Left lung (tissue), 10 donors: ENCODE results near the gene SMPD4. TPM values are rescaled to one million over a fixed set of nuclear protein-coding genes. Genes with fewer than 3 reads are reported as not detected.
"Not testable (repeated sequence)": the region's sequence is repeated elsewhere in the genome, so short reads cannot be mapped to it uniquely, and the experiment has no call there.

Experiments
- ATAC-seq: fragments of 200-7000 bp; cut with Tn5 transposase; one replicate; pipeline ENCODE4 v1.9.1; 2020; ENCODE audit warnings: moderate library complexity
- DNase-seq, 4 donors: peaks; one replicate each; pipeline ENCODE4 v3.0.0-alpha.2; 2013 to 2020
- H3K27ac ChIP-seq, 2 donors: fragments of 200-600 bp; sonication (generic) in 1 of 2; one replicate each; pipeline versions ENCODE4 v1.5.0 to v1.8.0; 2020 to 2021
- H3K27me3 ChIP-seq, 2 donors: fragments of 200-600 bp; sonication (generic) in 1 of 2; one replicate each; pipeline versions ENCODE4 v1.5.0 to v1.8.0; 2020 to 2021
- H3K36me3 ChIP-seq, 2 donors: fragments of 200-600 bp; sonication (generic) in 1 of 2; one replicate each; pipeline versions ENCODE4 v1.5.0 to v1.8.0; 2020 to 2021
- H3K4me1 ChIP-seq, 2 donors: fragments of 200-600 bp; one replicate each; pipeline ENCODE4 v1.8.0; 2021
- H3K4me3 ChIP-seq, 2 donors: fragments of 200-600 bp; sonication (generic) in 1 of 2; one replicate each; pipeline versions ENCODE4 v1.5.0 to v1.8.0; 2020 to 2021; ENCODE audit warnings: mild to moderate bottlenecking in 1 of 2
- H3K9me3 ChIP-seq, 2 donors: fragments of 200-600 bp; sonication (generic) in 1 of 2; one replicate each; pipeline versions ENCODE4 v1.5.0 to v1.8.0; 2020 to 2021
- intact Hi-C, 2 donors: fragments of 100-400 bp; cut with DNase I; formaldehyde crosslinking; loops; one replicate each; pipeline versions ENCODE4 v1.11.2 to v1.14.2; 2022
- polyA plus RNA-seq, 6 donors: library from polyadenylated mRNA; unstranded; fragments of 120-200 nt; gene quantifications; one replicate each; pipeline ENCODE4 v1.2.1, GENCODE V29; 2013; ENCODE audit not compliant: insufficient read length in 6 of 6
- total RNA-seq, 2 donors: library from RNA; stranded (reverse); fragmentation: NEBNext Ultra II Directional; extraction: Animal tissue kit (Norgen Biotek cat#: 25700); gene quantifications; one replicate each; pipeline ENCODE4 v1.2.1, GENCODE V29; 2021
- TF ChIP-seq, protein P1 (sequence below), 2 donors: fragments of 200-600 bp; sonication (generic) in 1 of 2; IDR thresholded peaks; one replicate each; pipeline versions ENCODE4 v1.5.0 to v1.8.0; 2021; ENCODE audit warnings: antibody characterized with exemption in 2 of 2
- donor health status: DM: no; HTN: yes; CAD: no.
- donor health status: DM: no; HTN: no; CAD: no.

The SMPD4 gene
- total and polyA plus RNA-seq, 8 donors = 37.9 to 82.4 (median 62.0) TPM

GRCh38 chr2:130155956-130156623 is 25.3 kb downstream of the SMPD4 start:
- peak; percentile 95 for ATAC-seq
- H3K4me3 ChIP-seq, H3K9me3 ChIP-seq, H3K27me3 ChIP-seq, H3K4me1 ChIP-seq, H3K27ac ChIP-seq, intact Hi-C loops: not testable (repeated sequence)
- DNase-seq = peak; percentile 20 to 82 (median 72)
- peaks cover 0 to 88% of the 10 kb centered on the region in 2 donors for H3K36me3 ChIP-seq
- TF ChIP-seq, protein P1, sequence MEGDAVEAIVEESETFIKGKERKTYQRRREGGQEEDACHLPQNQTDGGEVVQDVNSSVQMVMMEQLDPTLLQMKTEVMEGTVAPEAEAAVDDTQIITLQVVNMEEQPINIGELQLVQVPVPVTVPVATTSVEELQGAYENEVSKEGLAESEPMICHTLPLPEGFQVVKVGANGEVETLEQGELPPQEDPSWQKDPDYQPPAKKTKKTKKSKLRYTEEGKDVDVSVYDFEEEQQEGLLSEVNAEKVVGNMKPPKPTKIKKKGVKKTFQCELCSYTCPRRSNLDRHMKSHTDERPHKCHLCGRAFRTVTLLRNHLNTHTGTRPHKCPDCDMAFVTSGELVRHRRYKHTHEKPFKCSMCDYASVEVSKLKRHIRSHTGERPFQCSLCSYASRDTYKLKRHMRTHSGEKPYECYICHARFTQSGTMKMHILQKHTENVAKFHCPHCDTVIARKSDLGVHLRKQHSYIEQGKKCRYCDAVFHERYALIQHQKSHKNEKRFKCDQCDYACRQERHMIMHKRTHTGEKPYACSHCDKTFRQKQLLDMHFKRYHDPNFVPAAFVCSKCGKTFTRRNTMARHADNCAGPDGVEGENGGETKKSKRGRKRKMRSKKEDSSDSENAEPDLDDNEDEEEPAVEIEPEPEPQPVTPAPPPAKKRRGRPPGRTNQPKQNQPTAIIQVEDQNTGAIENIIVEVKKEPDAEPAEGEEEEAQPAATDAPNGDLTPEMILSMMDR (IDR thresholded peaks at IDR 0.05) = peak; percentile 31 to 32

- DNase-seq (peak in 1 of 4 donors; percentile 59), ATAC-seq (no peak)
- intact Hi-C loops = no loop called here
- no peaks in the 10 kb centered on the region for H3K9me3 ChIP-seq
- H3K27ac ChIP-seq = no peak overlapping the region
- no peaks in the 10 kb centered on the region for H3K27me3 ChIP-seq
- peaks cover 0 to 79% of the 10 kb centered on the region in 2 donors for H3K36me3 ChIP-seq
- no peak overlapping the region for H3K4me3 ChIP-seq
- TF ChIP-seq, protein P1 (IDR thresholded peaks at IDR 0.05) = no peak
- H3K4me1 ChIP-seq = no peaks in the 10 kb centered on the region
These were observed 26.3 kb downstream of the SMPD4 start for GRCh38 chr2:130154773-130155765.

DNA sequence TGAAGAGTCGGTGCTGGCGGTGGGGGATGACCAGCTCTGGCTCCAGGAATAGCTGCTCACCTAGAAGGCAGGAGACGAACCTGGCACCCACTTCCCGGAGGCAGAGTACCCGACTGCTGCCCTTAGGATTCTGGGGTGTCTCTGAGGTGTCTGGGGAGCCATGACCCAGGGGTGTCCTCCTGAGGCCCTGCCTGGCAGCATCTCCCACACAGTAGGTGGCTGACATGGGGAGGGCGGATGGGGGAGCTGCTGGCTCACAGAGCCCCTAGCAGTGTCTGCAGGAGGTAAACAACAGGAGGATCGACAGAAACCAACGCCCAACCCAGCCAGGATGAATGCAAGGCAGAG is 27.0 kb downstream of the SMPD4 start:
- H3K4me1 ChIP-seq, H3K9me3 ChIP-seq, ATAC-seq, H3K4me3 ChIP-seq, H3K27me3 ChIP-seq, intact Hi-C loops, H3K27ac ChIP-seq: not testable (repeated sequence)
- H3K36me3 ChIP-seq = peaks cover 0 to 73% of the 10 kb centered on the region in 2 donors
- peak in 1 of 4 donors; percentile 22 for DNase-seq

GRCh38 chr2:130153721-130154422 is 27.5 kb downstream of the SMPD4 start:
- ATAC-seq, intact Hi-C loops, H3K4me1 ChIP-seq, H3K27me3 ChIP-seq, H3K27ac ChIP-seq, H3K4me3 ChIP-seq, H3K9me3 ChIP-seq: not testable (repeated sequence)
- peaks cover 0 to 67% of the 10 kb centered on the region in 2 donors for H3K36me3 ChIP-seq
- DNase-seq = peak in 1 of 4 donors; percentile 67

DNA sequence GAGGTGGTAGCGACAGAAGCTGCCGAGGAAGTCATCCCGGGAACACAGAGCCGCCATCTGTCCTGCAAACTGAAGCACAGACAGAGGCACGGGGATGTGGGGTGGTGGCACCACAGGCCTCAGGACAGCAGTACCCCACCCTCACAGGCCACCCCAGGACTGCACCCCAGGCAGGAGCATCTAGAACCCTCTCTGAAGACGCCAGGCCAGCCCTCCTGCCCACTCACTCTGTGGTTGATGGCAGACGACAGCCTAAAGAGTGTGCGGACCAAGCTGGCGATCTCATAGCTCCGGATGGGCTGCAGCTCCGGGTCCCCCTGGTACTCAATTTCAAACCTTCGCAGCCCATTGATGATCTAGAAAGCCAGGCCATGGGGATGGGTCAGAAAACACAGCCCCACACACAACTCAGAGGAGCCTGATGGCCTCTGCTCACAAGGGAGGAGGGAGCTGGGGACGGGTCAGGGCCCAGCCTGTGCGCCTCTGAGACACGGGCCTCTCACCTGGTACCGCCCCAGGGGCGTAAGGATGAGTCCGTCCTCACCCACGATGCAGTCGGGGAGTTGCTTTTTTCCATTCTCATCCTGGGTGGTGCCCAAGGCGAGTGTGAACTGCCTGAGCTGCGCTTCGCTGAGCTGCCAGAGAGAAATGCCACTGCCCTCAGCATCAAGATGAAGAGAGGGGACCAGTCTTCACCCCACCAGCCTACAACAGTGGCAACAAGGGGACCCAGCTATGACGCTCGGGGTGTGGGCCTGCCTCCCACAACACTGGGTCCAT is 28.4 kb downstream of the SMPD4 start:
- Histone ChIP-seq H3K9me3 (no peaks in the 10 kb centered on the region), H3K36me3 (peaks cover 0 to 62% of the 10 kb centered on the region in 2 donors), H3K4me1 (no peaks in the 10 kb centered on the region), H3K27ac (no peak overlapping the region), H3K4me3 (no peak overlapping the region), H3K27me3 (no peaks in the 10 kb centered on the region)
- no peak for ATAC-seq
- TF ChIP-seq, protein P1 (IDR thresholded peaks at IDR 0.05) = no peak
- DNase-seq = peak in 1 of 4 donors; percentile 54
- intact Hi-C loops = no loop called here

- H3K4me3 ChIP-seq, ATAC-seq, H3K4me1 ChIP-seq, H3K27ac ChIP-seq, intact Hi-C loops, H3K27me3 ChIP-seq, H3K9me3 ChIP-seq: not testable (repeated sequence)
- peak in 1 of 4 donors; percentile 62 for DNase-seq
- H3K36me3 ChIP-seq = peaks cover 0 to 55% of the 10 kb centered on the region in 2 donors
These were observed 29.1 kb downstream of the SMPD4 start for GRCh38 chr2:130152136-130152815.

- intact Hi-C loops, H3K27ac ChIP-seq, H3K4me1 ChIP-seq, ATAC-seq, H3K9me3 ChIP-seq, H3K4me3 ChIP-seq: not testable (repeated sequence)
- H3K36me3 ChIP-seq = peaks cover 0 to 48% of the 10 kb centered on the region in 2 donors
- peaks cover 0 to 14% of the 10 kb centered on the region in 2 donors for H3K27me3 ChIP-seq
- peak in 1 of 4 donors; percentile 33 for DNase-seq
These were observed 30.3 kb downstream of the SMPD4 start for GRCh38 chr2:130151145-130151512.
